Stimulated activated CD8-positive, alpha-beta memory T cell treated with anti-CD3 and anti-CD28 coated beads, Interleukin-2, amount 100 ng/mL, for 1 hour (primary cell): ENCODE results near the gene KRTAP6-3.

ENCODE experiments used
- DNase-seq, 2 donors: peaks; one replicate each; pipeline ENCODE4 v3.0.0-alpha.2; 2020; ENCODE audit warnings: low read depth in 2 of 2

Gene KRTAP6-3

DNA sequence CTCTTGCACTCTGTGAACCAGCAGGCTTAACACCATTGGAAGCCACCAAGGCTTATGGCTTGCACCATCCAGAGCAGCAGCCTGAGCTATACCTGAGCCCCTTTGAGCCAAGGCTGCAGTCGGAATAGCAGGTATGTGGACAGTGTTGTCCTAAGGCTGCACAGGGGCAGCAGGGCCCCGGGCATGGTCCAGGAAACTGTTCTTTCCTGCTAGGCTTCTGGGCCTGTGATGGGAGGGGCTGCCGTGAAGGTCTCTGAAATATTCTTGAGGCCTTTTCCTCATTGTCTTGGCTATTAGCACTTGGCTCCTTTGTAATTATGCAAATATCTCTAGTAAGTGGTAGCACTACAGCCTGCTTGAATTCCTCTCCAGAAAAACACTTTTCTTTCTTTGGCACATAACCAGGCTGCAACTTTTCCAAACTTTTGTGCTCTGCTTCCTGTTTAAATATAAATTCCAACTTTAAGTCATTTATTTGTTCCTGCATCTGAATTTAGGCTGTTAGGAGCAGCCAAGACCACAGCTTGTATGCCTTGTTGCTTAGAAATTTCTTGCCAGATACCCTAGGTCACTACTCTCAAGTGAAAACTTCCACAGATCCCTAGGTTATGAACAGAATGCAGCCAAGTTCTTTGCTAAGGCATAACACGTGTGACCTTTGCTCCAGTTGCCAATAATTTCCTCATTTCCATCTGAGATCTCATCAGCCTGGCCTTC, 33.4 kb downstream of the KRTAP6-3 start:
- no peak for DNase-seq

- no peak for DNase-seq
Observed at GRCh38 chr21:30628109-30628508, 35.9 kb downstream of the KRTAP6-3 start.

DNA sequence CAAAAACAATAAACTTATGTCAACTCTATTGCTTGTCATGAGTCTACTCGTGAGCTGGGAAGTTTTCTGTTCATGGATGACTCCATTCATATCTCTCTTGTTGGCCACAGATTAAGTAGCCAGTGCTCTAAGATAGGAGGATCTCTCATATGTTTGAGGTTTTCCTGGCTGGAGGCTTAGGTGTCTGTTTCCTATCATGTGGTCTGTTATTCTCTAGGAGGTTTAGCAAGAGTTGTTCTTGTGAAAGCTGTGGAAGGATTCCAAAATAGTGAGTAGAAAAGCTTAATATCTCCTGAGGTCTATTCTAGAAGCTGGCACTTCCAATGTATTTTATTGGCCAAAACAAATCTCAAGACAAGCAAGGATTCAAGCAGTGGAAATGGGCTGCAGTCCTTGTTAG, 37.0 kb downstream of the KRTAP6-3 start:
- DNase-seq: no peak

- no peak for DNase-seq
Observed at GRCh38 chr21:30634906-30635305, 42.7 kb downstream of the KRTAP6-3 start, which contains the start of gene KRTAP20-2. KRTAP20-2 (plus strand) TSS chr21:30635206; CDS start chr21:30635264, 58 bp downstream.

DNA sequence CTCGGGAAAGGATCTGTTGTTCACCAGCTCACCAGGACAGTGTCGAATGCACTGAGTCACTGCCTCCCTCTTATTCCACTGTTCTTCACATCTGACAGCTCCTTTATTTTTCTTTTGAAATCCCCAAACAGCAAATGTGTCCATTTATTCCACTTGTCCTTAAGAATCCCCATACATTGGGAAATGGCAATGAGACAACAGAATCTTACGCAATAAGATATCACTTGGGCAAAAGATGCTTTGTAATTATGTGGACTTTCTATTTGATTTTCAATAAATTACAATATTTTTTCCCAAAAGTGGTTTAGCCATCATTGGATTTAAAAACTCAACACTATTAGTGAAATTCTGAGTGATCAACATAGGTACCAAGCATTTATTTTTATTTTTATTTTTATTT, 46.4 kb downstream of the KRTAP6-3 start:
- no peak for DNase-seq

DNA sequence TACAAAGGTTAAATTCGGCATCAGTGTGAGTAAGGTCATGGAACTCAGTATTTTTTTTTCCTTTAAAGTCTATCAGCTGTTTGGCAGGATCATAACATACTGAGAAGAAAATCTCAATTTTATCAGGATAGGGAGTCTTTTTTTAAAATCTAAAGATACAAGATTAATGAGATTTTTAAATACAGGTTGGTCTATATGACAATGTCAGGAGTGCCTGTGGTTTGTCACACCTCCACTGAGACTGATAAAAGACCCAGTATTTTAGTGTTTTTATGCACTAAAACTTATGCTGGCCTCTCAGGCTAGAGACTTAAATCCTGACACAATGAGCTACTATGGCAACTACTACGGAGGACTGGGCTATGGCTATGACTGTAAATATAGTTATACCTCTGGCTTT, 50.3 kb downstream of the KRTAP6-3 start, which contains the start of gene KRTAP20-3:
Gene KRTAP20-3, plus strand, starts transcription at position 301 of the 400 bp plus-strand sequence.
- DNase-seq: no peak
